Peyer's patch (tissue), 4 donors: ENCODE results near the gene MED22. TPM values are rescaled to one million over a fixed set of nuclear protein-coding genes. Genes with fewer than 3 reads are reported as not detected.
"Not testable (repeated sequence)": the region's sequence is repeated elsewhere in the genome, so short reads cannot be mapped to it uniquely, and the experiment has no call there.

Experiments
- DNase-seq, 3 donors: peaks; one replicate each; pipeline ENCODE4 v3.0.0-alpha.2; 2017 to 2019
- H3K27ac ChIP-seq, 4 donors: fragments of 200-600 bp; sonication (generic); one replicate each; pipeline ENCODE4 v1.5.1; 2016 to 2019
- H3K27me3 ChIP-seq, 2 donors: fragments of 200-600 bp; sonication (generic); one replicate each; pipeline ENCODE4 v1.5.1; 2019
- H3K36me3 ChIP-seq, 3 donors: fragments of 200-600 bp; sonication (generic); one replicate each; pipeline ENCODE4 v1.5.1; 2016 to 2019
- H3K4me1 ChIP-seq, 4 donors: fragments of 200-600 bp; sonication (generic); one replicate each; pipeline ENCODE4 v1.5.1; 2016 to 2019
- H3K4me3 ChIP-seq, 4 donors: fragments of 200-600 bp; sonication (generic); 1 replicate in 3 of 4; 2 replicates in 1 of 4; pipeline ENCODE4 v1.5.1; 2016 to 2019; ENCODE audit warnings: mild to moderate bottlenecking in 1 of 4
- H3K9me3 ChIP-seq, 4 donors: fragments of 200-600 bp; sonication (generic); one replicate each; pipeline ENCODE4 v1.5.1; 2016 to 2019; ENCODE audit warnings: mild to moderate bottlenecking in 1 of 4
- POLR2A ChIP-seq, 2 donors: fragments of 450-650 bp; IDR thresholded peaks; one replicate each; pipeline ENCODE4 v1.5.1; 2017; ENCODE audit warnings: antibody characterized with exemption in 2 of 2, mild to moderate bottlenecking in 2 of 2, moderate library complexity in 2 of 2
- total RNA-seq, 4 donors: library from RNA; depleted of rRNA; stranded (reverse); fragments of >200 nt; gene quantifications; one replicate each; pipeline ENCODE4 v1.1.0, GENCODE V29; 2016
- TF ChIP-seq, protein P1 (sequence below), 6 experiments: fragments of 450-650 bp in 4 of 6; fragments of 200-600 bp in 2 of 6; sonication (generic) in 1 of 6; IDR thresholded peaks; one replicate each; pipeline ENCODE4 v1.5.1; 2017 to 2019; ENCODE audit warnings: antibody characterized with exemption in 6 of 6, mild to moderate bottlenecking in 3 of 6, moderate library complexity in 1 of 6

Gene MED22
- total RNA-seq, 4 donors from 2014 or later = 23.5 to 42.1 (median 31.2) TPM

GRCh38 chr9:133305731-133306130 lies 42.2 kb downstream of the MED22 start:
- H3K4me1 ChIP-seq = no peaks in the 10 kb centered on the region
- no peaks in the 10 kb centered on the region for H3K9me3 ChIP-seq
- no peak overlapping the region for H3K27ac ChIP-seq
- TF ChIP-seq, protein P1, sequence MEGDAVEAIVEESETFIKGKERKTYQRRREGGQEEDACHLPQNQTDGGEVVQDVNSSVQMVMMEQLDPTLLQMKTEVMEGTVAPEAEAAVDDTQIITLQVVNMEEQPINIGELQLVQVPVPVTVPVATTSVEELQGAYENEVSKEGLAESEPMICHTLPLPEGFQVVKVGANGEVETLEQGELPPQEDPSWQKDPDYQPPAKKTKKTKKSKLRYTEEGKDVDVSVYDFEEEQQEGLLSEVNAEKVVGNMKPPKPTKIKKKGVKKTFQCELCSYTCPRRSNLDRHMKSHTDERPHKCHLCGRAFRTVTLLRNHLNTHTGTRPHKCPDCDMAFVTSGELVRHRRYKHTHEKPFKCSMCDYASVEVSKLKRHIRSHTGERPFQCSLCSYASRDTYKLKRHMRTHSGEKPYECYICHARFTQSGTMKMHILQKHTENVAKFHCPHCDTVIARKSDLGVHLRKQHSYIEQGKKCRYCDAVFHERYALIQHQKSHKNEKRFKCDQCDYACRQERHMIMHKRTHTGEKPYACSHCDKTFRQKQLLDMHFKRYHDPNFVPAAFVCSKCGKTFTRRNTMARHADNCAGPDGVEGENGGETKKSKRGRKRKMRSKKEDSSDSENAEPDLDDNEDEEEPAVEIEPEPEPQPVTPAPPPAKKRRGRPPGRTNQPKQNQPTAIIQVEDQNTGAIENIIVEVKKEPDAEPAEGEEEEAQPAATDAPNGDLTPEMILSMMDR (IDR thresholded peaks at IDR 0.05) = no peak
- no peak for TF ChIP-seq POLR2A (IDR thresholded peaks at IDR 0.05)
- no peaks in the 10 kb centered on the region for H3K27me3 ChIP-seq
- DNase-seq = peak in 1 of 3 donors; percentile 19
- H3K36me3 ChIP-seq = no peaks in the 10 kb centered on the region
- no peak overlapping the region for H3K4me3 ChIP-seq

DNA sequence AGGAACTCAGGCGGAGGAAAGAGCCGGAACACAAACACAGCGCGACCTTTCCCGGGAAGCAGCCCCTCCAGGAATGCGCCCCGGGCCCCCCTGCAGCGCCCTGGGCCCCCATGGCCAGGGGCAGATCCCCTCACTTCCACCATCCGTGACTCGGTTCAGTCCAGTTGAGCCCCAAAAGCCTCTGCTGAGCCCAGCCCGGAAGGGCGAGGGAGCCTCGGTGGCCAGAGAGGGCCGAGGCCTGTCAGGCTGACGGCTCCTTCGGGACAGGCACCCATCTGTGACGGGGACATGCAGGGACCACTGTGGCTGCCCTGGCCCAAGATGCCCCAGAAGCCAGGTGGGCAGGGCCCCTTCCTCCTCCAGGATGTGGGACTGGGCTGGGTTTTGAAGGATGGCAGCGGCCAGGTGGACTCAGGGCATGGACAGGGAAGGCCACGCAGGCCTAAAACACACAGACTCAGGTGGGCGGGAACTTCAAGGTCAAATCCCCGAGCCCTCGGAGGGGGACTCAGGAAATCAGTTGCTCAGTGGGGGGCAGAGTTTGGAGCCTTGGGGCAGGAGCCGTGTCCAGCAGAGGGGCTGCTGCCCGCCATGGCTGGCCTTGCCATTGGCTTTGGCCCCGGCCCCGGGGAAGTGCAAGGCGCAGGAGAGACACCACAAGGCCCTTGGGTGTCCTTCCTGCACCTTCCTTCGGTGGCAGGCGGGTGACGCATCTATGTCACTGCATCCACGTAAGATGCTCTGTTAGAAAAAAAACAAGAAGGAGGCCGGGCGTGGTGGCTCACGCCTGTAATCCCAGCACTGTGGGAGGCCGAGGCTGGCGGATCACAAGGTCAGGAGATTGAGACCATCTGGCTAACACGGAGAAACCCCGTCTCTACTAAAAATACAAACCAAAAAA lies 43.2 kb downstream of the MED22 start:
- Histone ChIP-seq H3K36me3 (no peaks in the 10 kb centered on the region), H3K4me3 (no peak overlapping the region), H3K4me1 (no peaks in the 10 kb centered on the region), H3K27ac (no peak overlapping the region), H3K27me3 (no peaks in the 10 kb centered on the region), H3K9me3 (no peaks in the 10 kb centered on the region)
- peak in 1 of 3 donors; percentile 36 for DNase-seq
- TF ChIP-seq POLR2A (IDR thresholded peaks at IDR 0.05) = no peak
- TF ChIP-seq, protein P1 (IDR thresholded peaks at IDR 0.05) = no peak

DNA sequence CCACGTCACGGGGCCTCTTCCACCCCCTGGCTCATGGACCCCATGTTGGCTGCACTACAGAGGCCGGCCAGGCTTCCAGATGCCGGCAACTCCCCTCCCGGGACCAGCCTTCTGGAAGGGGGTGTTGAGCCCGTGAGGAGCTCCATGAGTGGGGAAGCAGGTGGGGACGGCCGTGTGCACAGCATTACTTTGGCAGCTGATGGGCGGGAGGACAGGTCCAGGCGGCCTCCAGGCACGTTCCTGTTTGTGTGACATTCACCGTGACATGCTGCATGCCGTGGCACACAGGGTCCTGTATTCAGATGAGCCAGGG lies 43.8 kb downstream of the MED22 start:
- no peaks in the 10 kb centered on the region for H3K36me3 ChIP-seq
- H3K4me1 ChIP-seq = no peaks in the 10 kb centered on the region
- H3K27me3 ChIP-seq = no peaks in the 10 kb centered on the region
- DNase-seq = peak in 1 of 3 donors; percentile 22
- no peak overlapping the region for H3K4me3 ChIP-seq
- no peak overlapping the region for H3K27ac ChIP-seq
- TF ChIP-seq, protein P1 (IDR thresholded peaks at IDR 0.05) = no peak
- TF ChIP-seq POLR2A (IDR thresholded peaks at IDR 0.05) = no peak
- H3K9me3 ChIP-seq = no peaks in the 10 kb centered on the region

DNA sequence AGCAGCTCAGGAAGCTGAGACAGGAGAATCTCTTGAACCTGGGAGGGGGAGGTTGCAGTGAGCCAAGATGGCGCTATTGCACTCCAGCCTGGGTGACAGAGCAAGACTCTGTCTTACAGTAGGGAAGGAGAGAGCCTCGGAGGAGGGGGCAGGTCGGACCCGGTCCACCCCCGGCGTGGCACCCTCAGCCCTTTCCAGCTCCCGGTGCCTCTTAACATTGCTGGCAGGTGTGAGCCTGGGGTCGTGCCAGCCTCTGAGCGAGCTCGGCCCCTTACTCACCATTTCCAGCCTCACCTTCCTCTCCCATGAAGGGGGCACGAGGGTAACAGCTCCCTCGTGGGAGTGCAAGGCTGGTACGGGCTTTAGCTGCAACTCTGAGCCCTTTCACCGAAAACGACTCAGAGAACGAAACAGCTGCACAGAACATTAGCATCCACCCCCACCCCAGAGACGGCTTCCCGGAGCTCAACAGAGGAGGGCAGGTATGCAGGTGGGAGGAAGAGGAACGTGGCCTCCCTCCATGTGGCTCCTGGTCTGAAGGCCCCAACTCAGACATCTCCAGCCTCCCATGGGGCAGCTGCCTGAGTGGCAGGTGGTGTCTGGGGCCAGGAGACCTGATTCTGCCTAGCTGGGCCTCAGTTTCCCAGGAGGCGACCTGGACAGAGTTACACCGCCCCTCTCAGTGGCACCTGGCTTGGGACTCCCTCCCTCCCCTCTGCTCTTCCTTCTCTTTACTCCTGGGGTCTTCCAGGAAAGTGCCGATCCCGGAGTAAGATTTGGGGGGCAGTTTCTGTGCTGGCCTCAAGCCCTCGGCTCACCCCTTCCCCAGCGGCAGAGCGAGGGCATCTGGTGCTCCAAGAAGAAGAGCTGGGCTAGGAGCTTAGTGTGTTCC lies 44.4 kb downstream of the MED22 start:
- no peak for TF ChIP-seq POLR2A (IDR thresholded peaks at IDR 0.05)
- TF ChIP-seq, protein P1 (IDR thresholded peaks at IDR 0.05) = no peak
- Histone ChIP-seq H3K36me3 (no peaks in the 10 kb centered on the region), H3K9me3 (no peaks in the 10 kb centered on the region), H3K4me1 (no peaks in the 10 kb centered on the region), H3K27me3 (no peaks in the 10 kb centered on the region), H3K27ac (no peak overlapping the region), H3K4me3 (no peak overlapping the region)
- peak in 1 of 3 donors; percentile 31 for DNase-seq

DNA sequence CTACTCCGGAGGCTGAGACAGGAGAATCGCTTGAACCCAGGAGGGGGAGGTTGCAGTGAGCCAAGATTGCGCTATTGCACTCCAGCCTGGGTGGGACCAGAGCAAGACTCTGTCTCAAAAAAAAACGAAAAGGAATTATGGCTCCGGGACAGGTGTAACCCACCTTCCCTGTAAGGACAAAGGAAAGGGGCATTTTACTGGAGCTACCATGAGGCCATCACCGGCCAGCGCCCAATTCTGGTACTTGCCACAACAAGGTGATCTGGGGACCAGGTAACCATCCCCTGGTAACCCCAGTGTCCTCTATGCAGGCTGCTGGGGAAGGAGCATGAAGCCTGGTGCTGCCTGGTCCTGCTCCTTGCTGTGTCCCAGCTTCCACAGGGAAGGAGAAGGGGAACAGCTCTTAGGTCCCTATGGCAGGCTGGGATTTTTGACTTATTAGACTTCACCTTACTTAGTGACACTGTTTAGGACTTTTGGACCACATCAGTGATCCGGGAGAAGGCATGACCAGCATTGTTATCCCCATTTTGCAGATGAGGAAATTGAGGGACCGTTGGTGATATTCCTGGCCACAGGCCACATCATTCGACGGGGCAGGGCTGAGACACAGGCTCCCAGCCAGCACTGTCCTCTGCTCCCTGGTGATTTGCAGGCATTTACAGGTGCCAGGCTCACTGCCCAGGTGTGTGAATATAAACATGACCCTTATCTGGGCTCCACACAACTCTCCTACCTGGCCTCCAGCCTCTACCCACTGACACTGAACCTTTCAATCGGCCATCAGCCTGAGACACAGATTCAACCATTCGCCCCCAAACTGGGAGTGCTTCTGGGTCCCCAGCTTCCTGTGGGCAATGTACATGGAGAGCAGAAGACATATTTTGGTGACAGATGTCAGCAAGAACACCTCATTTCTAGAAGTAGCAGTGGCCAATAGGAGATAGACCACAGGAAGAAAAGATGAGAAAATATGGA lies 46.4 kb downstream of the MED22 start:
- H3K36me3 ChIP-seq = no peaks in the 10 kb centered on the region
- H3K27me3 ChIP-seq = no peaks in the 10 kb centered on the region
- TF ChIP-seq POLR2A (IDR thresholded peaks at IDR 0.05) = no peak
- TF ChIP-seq, protein P1 (IDR thresholded peaks at IDR 0.05) = no peak
- H3K4me1 ChIP-seq = no peaks in the 10 kb centered on the region
- no peak overlapping the region for H3K27ac ChIP-seq
- DNase-seq = peak in 1 of 3 donors; percentile 23
- no peaks in the 10 kb centered on the region for H3K9me3 ChIP-seq
- no peak overlapping the region for H3K4me3 ChIP-seq

GRCh38 chr9:133299996-133300395 lies 47.9 kb downstream of the MED22 start:
- not testable (repeated sequence) for H3K9me3 ChIP-seq, H3K36me3 ChIP-seq, H3K27me3 ChIP-seq, DNase-seq, H3K4me3 ChIP-seq, H3K27ac ChIP-seq, H3K4me1 ChIP-seq
